HepG2 (cell line): ENCODE results near the gene WEE1. TPM values are rescaled to one million over a fixed set of nuclear protein-coding genes. Genes with fewer than 3 reads are reported as not detected.
A peak's percentile ranks its signal among the peaks of the same experiment; 100 is the strongest.

ENCODE experiments used
- AKNA ChIP-seq: sonication (generic); formaldehyde crosslinking; IDR thresholded peaks from 2 replicates; pipeline ENCODE4 v1.4.0; 2020; ENCODE audit warnings: missing genetic modification reagents, borderline replicate concordance
- ARNT2 ChIP-seq: sonication (generic); formaldehyde crosslinking; IDR thresholded peaks from 2 replicates; pipeline ENCODE4 v1.8.0; 2022; ENCODE audit warnings: mild to moderate bottlenecking, low read depth, missing genetic modification reagents, moderate library complexity
- DBP ChIP-seq: sonication (generic); formaldehyde crosslinking; IDR thresholded peaks from 2 replicates; pipeline ENCODE4 v1.4.0; 2020; ENCODE audit warnings: missing genetic modification reagents; ENCODE audit errors: not compliant biosample characterization
- HOXD1 ChIP-seq: sonication (generic); formaldehyde crosslinking; IDR thresholded peaks from 2 replicates; pipeline ENCODE4 v1.5.0; 2020; ENCODE audit warnings: missing genetic modification reagents
- JDP2 ChIP-seq: sonication (generic); formaldehyde crosslinking; IDR thresholded peaks from 2 replicates; pipeline ENCODE4 v1.8.1; 2022; ENCODE audit warnings: missing genetic modification reagents, borderline replicate concordance
- KDM1A ChIP-seq: IDR thresholded peaks from 2 replicates; pipeline ENCODE4 v1.6.1; 2016; ENCODE audit warnings: missing compliant biosample characterization
- NR3C1 ChIP-seq: sonication (generic); formaldehyde crosslinking; IDR thresholded peaks from 2 replicates; pipeline ENCODE4 v1.4.0; 2020; ENCODE audit warnings: missing genetic modification reagents
- SP140L ChIP-seq: sonication (generic); formaldehyde crosslinking; IDR thresholded peaks from 2 replicates; pipeline ENCODE4 v1.4.0; 2020; ENCODE audit warnings: missing genetic modification reagents, borderline replicate concordance
- TARDBP ChIP-seq: sonication (generic); formaldehyde crosslinking; IDR thresholded peaks from 2 replicates; pipeline ENCODE4 v1.8.0; 2022; ENCODE audit warnings: mild to moderate bottlenecking, missing genetic modification reagents
- ZFX ChIP-seq: sonication (generic); formaldehyde crosslinking; IDR thresholded peaks from 2 replicates; pipeline ENCODE4 v1.4.0; 2020; ENCODE audit warnings: mild to moderate bottlenecking, low read depth, missing genetic modification reagents, moderate library complexity
- ZMAT5 ChIP-seq: sonication (generic); formaldehyde crosslinking; IDR thresholded peaks from 2 replicates; pipeline ENCODE4 v1.5.0; 2020; ENCODE audit warnings: mild to moderate bottlenecking, low read depth, missing genetic modification reagents, borderline replicate concordance
- ZNF207 ChIP-seq: fragments of 450-650 bp; IDR thresholded peaks from 2 replicates; pipeline ENCODE4 v1.6.1; 2016; ENCODE audit warnings: antibody characterized with exemption, borderline replicate concordance
- ZNF281 ChIP-seq: sonication (generic); formaldehyde crosslinking; IDR thresholded peaks from 2 replicates; pipeline ENCODE4 v1.4.0; 2020; ENCODE audit warnings: missing genetic modification reagents, borderline replicate concordance
- ZNF331 ChIP-seq: sonication (generic); formaldehyde crosslinking; IDR thresholded peaks from 2 replicates; pipeline ENCODE4 v1.4.0; 2020; ENCODE audit warnings: missing genetic modification reagents
- ZNF510 ChIP-seq: sonication (generic); formaldehyde crosslinking; IDR thresholded peaks from 2 replicates; pipeline ENCODE4 v1.4.0; 2020; ENCODE audit warnings: low read depth, mild to moderate bottlenecking, missing genetic modification reagents
- ZNF547 ChIP-seq: sonication (generic); formaldehyde crosslinking; IDR thresholded peaks from 2 replicates; pipeline ENCODE4 v1.5.1; 2020; ENCODE audit warnings: mild to moderate bottlenecking, missing genetic modification reagents
- ZNF784 ChIP-seq: sonication (generic); formaldehyde crosslinking; IDR thresholded peaks from 2 replicates; pipeline ENCODE4 v1.5.1; 2020; ENCODE audit warnings: missing genetic modification reagents, mild to moderate bottlenecking, borderline replicate concordance
- polyA plus RNA-seq, 8 experiments: library from polyadenylated mRNA; depleted of rRNA in 3 of 8; stranded (reverse) in 7 of 8; unstranded in 1 of 8; fragments of >200 nt; fragmentation: Illumina TruSeq in 4 of 8; extraction: Trizol in 4 of 8; gene quantifications; 2 replicates each; pipeline versions ENCODE4 v1.2.1 to v1.2.3, GENCODE V29; 2011 to 2016; ENCODE audit warnings: low read depth in 4 of 8, missing spikeins in 1 of 8, mixed read lengths in 1 of 8; ENCODE audit not compliant: insufficient read depth in 1 of 8
- total RNA-seq, 5 experiments: library from RNA; depleted of rRNA; stranded (reverse); fragments of >200 nt; fragmentation: Illumina TruSeq; extraction: Trizol; gene quantifications; 2 replicates each; pipeline ENCODE4 v1.2.3, GENCODE V29; 2016; ENCODE audit warnings: low read depth in 1 of 5
- TF ChIP-seq, protein P1 (sequence below): sonication (generic); formaldehyde crosslinking; IDR thresholded peaks from 2 replicates; pipeline ENCODE4 v1.8.0; 2023; ENCODE audit warnings: mild to moderate bottlenecking, missing genetic modification reagents

The WEE1 gene
- total and polyA plus RNA-seq, 2 of the 13 experiments (the other 11 are each of a cell fraction or from before 2014, with no cell fraction given) = 31.4 to 63.7 TPM

DNA sequence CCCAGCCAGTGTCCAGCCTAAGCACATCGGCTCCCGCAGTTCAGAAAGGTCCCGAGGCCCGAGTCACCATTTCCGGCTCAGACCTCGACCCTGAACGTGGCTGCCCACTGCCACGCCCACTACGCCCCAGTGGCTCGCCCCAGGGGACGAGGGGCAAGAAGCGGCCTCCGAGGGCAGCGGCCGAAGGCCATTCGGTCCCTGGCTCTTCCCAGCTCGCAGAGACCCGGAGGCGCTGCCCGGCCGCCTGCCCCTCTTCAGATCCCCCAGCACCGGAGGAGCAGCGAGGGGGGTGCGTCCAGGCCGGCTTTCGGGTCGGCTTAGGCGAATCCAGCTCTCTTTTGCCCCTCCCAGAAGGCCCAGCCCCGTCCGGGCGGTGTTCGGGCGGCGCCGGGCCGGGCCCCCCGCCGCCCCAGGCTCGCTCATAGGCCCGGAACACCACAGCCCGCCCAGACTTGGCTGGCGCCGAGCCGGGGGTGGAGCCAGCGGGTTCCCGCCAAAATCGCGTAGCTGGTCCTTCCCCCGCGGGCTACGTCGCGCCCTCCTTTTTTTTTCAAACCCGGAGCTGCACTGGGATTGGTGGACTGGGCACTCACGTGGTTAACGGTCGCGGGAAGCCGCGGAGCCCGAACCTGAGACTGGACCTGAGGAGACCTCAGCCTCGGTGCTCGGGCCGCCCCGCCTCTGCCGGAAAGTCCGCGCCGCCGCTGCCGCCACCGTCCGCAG is at the start of gene WEE1 (continued):
- no peak for TF ChIP-seq ZNF784 (CRISPR knock-in tag)
- TF ChIP-seq HOXD1 (CRISPR knock-in tag) = 0 out of 2 replicates have a peak, but pooled peaks have one; percentile 6
- no peak for TF ChIP-seq DBP (CRISPR knock-in tag)
- peak; percentile 96 for TF ChIP-seq ARNT2
- TF ChIP-seq, protein P1, sequence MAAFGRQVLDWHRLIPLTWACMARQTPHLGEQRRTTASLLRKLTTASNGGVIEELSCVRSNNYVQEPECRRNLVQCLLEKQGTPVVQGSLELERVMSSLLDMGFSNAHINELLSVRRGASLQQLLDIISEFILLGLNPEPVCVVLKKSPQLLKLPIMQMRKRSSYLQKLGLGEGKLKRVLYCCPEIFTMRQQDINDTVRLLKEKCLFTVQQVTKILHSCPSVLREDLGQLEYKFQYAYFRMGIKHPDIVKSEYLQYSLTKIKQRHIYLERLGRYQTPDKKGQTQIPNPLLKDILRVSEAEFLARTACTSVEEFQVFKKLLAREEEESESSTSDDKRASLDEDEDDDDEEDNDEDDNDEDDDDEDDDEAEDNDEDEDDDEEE = peak; percentile 45; the same call in 1 of the 2 replicates
- TF ChIP-seq ZNF547 (CRISPR knock-in tag) = no peak; the same call in 1 of the 2 replicates
- no peak for TF ChIP-seq AKNA
- TF ChIP-seq ZNF207 = no peak
- TF ChIP-seq ZMAT5 = no peak
- TF ChIP-seq SP140L (CRISPR knock-in tag) = no peak
- no peak; the same call in 1 of the 2 replicates for TF ChIP-seq ZNF281 (CRISPR knock-in tag)
- TF ChIP-seq JDP2 (CRISPR knock-in tag) = peak; percentile 71; the same call in 1 of the 2 replicates
- TF ChIP-seq NR3C1 (CRISPR knock-in tag) = no peak
- TF ChIP-seq ZNF331 (CRISPR knock-in tag) = no peak
- peak; percentile 86 for TF ChIP-seq ZFX (CRISPR knock-in tag)
- TF ChIP-seq KDM1A (CRISPR knock-in tag) = no peak
- TF ChIP-seq ZNF510 (CRISPR knock-in tag) = peak; percentile 92; the same call in 1 of the 2 replicates
- TF ChIP-seq TARDBP (CRISPR knock-in tag) = peak; percentile 75; the same call in 1 of the 2 replicates
